Subcutaneous adipose tissue (tissue), 4 donors: Measurements from ENCODE around the gene TNS2. TPM values are rescaled to one million over a fixed set of nuclear protein-coding genes. Genes with fewer than 3 reads are reported as not detected.

Source experiments
- total RNA-seq, 4 donors: library from RNA; depleted of rRNA; stranded (reverse); fragments of >200 nt; gene quantifications; one replicate each; pipeline ENCODE4 v1.1.0, GENCODE V29; 2016
- TF ChIP-seq, protein P1 (sequence below): fragments of 450-650 bp; IDR thresholded peaks from one replicate; pipeline ENCODE4 v1.5.1; 2016; ENCODE audit warnings: low read depth, mild to moderate bottlenecking, control low read depth, antibody characterized with exemption, moderate library complexity

The TNS2 gene
- total RNA-seq, 4 donors from 2014 or later, result 108 to 522 (median 189) TPM

DNA sequence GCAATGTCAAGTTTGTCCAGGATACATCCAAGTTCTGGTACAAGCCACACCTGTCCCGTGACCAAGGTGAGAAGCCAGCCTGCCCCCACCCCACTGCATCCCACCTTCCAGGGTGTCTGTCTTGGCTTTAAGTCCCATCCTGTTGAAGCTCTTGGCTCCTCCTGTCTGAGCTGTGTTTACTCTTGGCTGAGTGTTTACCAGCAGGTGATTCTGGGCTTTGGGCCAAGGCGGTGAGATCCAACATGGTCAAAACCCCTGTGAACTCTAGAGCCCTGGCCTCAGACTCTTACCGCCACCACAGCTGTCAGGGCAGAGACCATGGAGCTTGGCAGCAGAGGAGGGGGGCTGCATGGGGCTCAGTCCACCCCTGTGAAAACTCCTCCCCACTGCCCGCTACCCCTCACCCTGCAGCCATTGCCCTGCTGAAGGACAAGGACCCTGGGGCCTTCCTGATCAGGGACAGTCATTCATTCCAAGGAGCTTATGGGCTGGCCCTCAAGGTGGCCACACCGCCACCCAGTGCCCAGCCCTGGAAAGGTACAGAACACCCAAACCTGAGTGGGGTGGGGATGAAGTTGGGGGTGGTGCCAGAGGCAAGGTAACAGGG is 11.6 kb downstream of the TNS2 start:
- TF ChIP-seq, protein P1, sequence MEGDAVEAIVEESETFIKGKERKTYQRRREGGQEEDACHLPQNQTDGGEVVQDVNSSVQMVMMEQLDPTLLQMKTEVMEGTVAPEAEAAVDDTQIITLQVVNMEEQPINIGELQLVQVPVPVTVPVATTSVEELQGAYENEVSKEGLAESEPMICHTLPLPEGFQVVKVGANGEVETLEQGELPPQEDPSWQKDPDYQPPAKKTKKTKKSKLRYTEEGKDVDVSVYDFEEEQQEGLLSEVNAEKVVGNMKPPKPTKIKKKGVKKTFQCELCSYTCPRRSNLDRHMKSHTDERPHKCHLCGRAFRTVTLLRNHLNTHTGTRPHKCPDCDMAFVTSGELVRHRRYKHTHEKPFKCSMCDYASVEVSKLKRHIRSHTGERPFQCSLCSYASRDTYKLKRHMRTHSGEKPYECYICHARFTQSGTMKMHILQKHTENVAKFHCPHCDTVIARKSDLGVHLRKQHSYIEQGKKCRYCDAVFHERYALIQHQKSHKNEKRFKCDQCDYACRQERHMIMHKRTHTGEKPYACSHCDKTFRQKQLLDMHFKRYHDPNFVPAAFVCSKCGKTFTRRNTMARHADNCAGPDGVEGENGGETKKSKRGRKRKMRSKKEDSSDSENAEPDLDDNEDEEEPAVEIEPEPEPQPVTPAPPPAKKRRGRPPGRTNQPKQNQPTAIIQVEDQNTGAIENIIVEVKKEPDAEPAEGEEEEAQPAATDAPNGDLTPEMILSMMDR, result no peak

DNA sequence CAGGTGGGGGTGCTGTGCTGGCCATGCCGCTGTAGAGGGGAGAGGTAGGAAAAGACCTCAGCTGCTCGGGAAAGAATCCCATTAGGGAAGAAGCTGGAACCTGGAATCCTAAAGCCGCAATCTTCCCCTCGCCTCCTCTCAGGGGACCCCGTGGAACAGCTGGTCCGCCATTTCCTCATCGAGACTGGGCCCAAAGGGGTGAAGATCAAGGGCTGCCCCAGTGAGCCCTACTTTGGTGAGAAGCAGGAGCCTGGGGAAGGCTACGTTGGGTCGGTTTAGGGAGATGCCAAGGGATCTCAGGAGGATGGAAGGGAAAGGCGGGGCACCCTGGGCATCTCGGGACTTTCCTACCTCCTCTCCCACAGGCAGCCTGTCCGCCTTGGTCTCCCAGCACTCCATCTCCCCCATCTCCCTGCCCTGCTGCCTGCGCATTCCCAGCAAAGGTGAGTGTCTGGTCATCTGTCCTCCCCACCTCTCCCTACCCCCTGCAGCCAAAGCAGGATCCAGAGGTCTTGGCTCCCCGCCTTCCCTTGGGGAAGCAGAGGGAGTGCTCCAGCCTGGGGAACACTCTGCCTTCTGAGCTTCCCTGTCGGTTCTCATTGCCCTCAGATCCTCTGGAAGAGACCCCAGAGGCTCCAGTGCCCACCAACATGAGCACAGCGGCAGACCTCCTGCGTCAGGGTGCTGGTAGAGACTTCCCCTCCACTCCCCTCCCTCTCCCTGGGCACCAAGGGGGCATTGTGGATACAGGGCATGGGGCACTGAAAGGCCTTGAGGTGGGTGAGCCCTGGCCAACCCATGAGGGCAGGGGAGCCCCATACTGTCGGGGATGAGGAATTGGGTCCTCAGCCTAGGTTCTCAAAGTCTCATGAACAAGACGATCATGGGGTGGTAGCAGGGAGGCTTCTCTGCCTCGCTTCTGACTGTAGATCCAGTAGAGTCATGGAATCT is 12.4 kb downstream of the TNS2 start:
- TF ChIP-seq, protein P1, result no peak

DNA sequence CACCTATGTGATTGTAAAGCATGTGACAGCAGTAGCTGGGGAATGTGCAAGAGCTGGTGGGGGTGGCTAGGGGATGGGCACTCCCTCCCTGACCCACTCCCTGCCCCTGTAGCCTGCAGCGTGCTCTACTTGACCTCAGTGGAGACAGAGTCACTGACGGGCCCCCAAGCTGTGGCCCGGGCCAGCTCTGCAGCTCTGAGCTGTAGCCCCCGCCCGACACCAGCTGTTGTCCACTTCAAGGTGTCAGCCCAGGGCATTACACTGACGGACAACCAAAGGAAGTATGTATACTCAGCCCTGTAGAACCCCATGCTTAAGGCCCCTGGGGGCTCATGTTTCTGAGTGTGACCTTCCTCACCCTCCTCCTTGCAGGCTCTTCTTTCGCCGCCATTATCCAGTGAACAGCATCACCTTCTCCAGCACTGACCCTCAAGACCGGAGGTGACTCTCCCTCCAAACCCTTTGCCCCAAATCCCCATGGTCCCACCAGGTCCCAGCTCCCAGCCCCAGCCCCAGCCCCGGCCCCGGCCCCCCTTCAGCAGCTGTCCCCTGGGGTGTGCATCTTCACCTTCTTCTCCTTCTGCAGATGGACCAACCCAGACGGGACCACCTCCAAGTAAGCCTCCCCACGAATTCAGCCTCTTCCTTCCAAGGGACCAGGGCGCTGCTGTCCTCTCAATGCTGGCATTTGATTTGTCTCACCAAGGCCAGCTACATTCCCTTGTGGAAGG is 13.3 kb downstream of the TNS2 start:
- TF ChIP-seq, protein P1, result no peak

DNA sequence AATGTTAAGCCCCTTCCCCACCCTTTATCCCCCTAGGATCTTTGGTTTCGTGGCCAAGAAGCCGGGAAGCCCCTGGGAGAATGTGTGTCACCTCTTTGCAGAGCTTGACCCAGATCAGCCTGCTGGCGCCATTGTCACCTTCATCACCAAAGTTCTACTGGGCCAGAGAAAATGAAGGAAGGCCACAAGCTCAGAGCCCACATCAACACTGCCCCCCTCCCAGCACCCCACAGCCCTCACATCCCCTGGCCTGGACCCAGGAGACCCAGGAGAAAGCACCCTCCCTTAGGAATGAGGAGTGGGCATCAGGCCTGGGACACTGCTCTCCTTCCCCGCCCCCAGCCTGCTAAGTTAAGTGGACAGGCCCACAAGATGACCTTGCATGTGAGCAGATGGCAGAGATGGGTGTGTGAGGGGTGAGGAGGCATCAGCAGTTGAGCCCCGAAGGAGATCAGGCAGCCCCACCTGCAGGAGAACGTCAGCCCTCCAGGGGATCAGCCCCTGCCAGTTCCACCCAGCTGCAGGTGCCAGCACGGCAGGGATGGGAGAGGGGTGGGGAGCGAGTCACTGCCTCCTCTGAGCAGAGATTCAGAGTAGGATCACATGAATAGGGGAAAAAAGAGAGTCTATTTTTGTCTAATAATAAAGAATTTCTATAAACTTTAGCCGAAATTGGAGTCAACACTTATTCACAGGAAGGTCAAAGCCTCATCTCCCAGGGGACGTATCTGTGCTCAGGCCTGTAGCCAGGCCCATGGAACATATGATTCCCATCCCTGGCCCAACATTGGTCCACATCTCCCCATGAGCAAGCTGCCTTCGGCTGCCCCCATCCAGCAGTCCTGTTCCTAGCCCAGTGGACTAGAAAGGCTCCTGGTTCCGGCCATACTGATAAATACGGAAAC is 14.1 kb downstream of the TNS2 start:
- TF ChIP-seq, protein P1, result no peak

DNA sequence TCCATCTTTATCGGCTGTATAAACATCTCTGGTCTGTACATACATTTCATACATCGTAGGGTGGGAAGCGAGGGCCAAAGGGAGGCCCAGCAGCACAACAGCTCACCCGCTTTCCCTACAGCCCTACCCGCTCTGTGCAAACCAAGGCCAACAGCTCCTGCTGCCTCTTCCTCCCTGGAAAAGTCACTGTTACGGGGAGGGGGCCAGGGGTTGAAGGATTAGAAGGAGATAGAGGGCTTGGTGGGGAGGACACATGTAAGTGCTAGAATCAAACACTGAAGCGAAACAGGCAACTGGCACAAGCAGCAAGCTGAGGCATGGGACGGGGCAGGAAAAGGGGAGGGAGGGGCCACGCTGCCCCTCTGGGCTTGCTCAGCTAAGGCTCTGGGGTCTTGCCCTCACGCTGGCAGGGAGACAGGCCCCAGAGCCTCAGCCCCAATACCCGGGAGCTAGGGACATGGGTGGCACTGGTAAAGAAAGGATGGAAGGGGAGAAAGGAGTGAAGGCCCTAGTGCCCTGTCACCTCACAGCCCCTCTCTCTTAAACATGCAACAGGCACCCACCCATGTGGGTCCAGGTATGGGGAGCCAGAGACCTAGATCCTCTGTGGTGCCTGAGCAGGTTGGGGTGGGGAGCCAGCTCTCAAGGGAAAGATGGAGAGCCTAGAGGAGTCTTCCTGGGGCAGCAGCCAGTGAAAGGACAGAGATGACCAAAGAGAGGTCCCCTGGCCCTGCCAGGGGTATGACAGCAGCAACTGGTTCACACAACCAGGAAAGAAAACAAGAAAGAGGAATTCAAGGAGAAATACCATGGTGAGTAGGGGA is 15.0 kb downstream of the TNS2 start:
- TF ChIP-seq, protein P1, result no peak

DNA sequence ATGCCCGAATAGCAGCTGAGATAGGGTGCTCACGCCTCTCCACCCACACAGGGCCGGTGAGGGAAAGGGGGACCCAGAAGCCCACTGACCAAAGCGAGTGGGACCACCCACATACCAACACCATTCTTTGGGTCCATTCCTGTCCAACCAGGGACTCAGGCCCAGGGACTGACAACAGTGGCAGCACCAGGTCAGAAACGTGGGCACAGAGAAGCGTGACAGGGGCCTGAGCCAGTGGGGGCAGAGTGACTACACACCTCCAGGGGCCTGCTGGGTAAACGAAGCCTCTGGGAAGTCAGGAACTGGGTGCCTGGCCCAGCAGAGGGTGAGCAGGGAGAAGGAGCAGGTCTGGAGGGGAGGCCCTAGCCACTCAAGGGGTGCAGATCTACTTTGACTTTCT is 15.6 kb downstream of the TNS2 start:
- TF ChIP-seq, protein P1, result no peak
